Loucy (cell line): ENCODE data around the gene DUSP7.

Experiments used
- H2AFZ ChIP-seq: fragments of 200-600 bp; sonication (generic); 2 replicates; pipeline ENCODE4 v1.6.0; 2016; ENCODE audit warnings: antibody characterized with exemption, mild to moderate bottlenecking, low read length, moderate library complexity
- H3F3A ChIP-seq: fragments of 200-600 bp; 2 replicates; pipeline ENCODE4 v1.6.0; 2016; ENCODE audit warnings: antibody characterized with exemption, low read depth, mild to moderate bottlenecking
- H3K27me3 ChIP-seq: fragments of 200-600 bp; sonication (generic); 2 replicates; pipeline ENCODE4 v1.6.1; 2014; ENCODE audit warnings: low read length, mild to moderate bottlenecking; ENCODE audit not compliant: insufficient read depth, poor library complexity, severe bottlenecking
- H3K36me3 ChIP-seq: fragments of 200-600 bp; sonication (generic); 2 replicates; pipeline ENCODE4 v1.6.1; 2016; ENCODE audit warnings: low read length; ENCODE audit not compliant: insufficient read depth
- H3K4me1 ChIP-seq: fragments of 200-600 bp; sonication (generic); 2 replicates; pipeline ENCODE4 v1.5.1; 2014; ENCODE audit warnings: low read length, mild to moderate bottlenecking; ENCODE audit not compliant: insufficient read depth, poor library complexity, severe bottlenecking
- H3K4me2 ChIP-seq: fragments of 200-600 bp; sonication (generic); 2 replicates; pipeline ENCODE4 v1.6.0; 2014; ENCODE audit warnings: antibody characterized with exemption, low read length, low read depth, mild to moderate bottlenecking; ENCODE audit not compliant: poor library complexity, severe bottlenecking
- H3K4me3 ChIP-seq: fragments of 200-600 bp; sonication (generic); 2 replicates; pipeline ENCODE4 v1.5.1; 2014; ENCODE audit warnings: low read length, mild to moderate bottlenecking, mixed read lengths; ENCODE audit not compliant: poor library complexity, severe bottlenecking
- H3K79me2 ChIP-seq: fragments of 200-600 bp; sonication (generic); 2 replicates; pipeline ENCODE4 v1.6.1; 2014; ENCODE audit warnings: low read length; ENCODE audit not compliant: insufficient read depth
- H3K9ac ChIP-seq: fragments of 200-600 bp; sonication (generic); 2 replicates; pipeline ENCODE4 v1.6.0; 2014; ENCODE audit warnings: mild to moderate bottlenecking, low read depth, low read length, moderate library complexity; ENCODE audit not compliant: poor library complexity, severe bottlenecking
- H3K9me2 ChIP-seq: fragments of 200-600 bp; sonication (generic); replicated peaks from 2 replicates; pipeline ENCODE4 v1.6.1; 2016; ENCODE audit warnings: low read depth, low read length, mixed read lengths
- H3K9me3 ChIP-seq: fragments of 200-600 bp; sonication (generic); 2 replicates; pipeline ENCODE4 v1.6.1; 2014; ENCODE audit warnings: mild to moderate bottlenecking, antibody characterized with exemption, low read length, low read depth; ENCODE audit not compliant: insufficient read depth
- H4K20me1 ChIP-seq: fragments of 200-600 bp; sonication (generic); 2 replicates; pipeline ENCODE4 v1.6.0; 2014; ENCODE audit warnings: antibody characterized with exemption, low read length, mild to moderate bottlenecking; ENCODE audit not compliant: insufficient read depth, poor library complexity, severe bottlenecking
- EZH2phosphoT487 ChIP-seq: fragments of 200-600 bp; IDR thresholded peaks from 2 replicates; pipeline ENCODE4 v1.6.1; 2018; ENCODE audit warnings: antibody characterized with exemption, mild to moderate bottlenecking, moderate library complexity, borderline replicate concordance
- TF ChIP-seq, protein P1 (sequence below): fragments of 200-600 bp; sonication (generic); conservative IDR thresholded peaks from 2 replicates; pipeline ENCODE4 v1.5.1; 2014; ENCODE audit warnings: mild to moderate bottlenecking, antibody characterized with exemption, low read length

Gene DUSP7

DNA sequence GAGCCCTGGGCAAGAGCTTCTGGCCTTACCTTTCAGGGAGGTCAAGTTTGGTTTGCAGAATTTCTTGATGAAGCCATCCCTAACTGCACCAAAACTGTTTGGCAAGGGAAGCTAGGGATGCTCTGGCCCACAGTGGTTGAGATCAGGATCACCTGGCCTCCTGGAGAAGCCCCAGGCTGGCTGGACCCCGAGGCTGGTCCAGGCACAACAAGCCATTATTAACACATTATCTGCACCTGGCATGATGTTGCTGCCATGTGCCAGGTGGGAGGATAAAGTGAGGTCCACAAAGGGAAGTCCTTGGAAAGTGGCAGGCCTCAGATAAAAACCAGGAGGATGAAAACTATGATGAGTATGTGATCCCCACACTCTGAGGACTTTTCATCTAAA lies 35.9 kb upstream of the DUSP7 start:
- TF ChIP-seq, protein P1, sequence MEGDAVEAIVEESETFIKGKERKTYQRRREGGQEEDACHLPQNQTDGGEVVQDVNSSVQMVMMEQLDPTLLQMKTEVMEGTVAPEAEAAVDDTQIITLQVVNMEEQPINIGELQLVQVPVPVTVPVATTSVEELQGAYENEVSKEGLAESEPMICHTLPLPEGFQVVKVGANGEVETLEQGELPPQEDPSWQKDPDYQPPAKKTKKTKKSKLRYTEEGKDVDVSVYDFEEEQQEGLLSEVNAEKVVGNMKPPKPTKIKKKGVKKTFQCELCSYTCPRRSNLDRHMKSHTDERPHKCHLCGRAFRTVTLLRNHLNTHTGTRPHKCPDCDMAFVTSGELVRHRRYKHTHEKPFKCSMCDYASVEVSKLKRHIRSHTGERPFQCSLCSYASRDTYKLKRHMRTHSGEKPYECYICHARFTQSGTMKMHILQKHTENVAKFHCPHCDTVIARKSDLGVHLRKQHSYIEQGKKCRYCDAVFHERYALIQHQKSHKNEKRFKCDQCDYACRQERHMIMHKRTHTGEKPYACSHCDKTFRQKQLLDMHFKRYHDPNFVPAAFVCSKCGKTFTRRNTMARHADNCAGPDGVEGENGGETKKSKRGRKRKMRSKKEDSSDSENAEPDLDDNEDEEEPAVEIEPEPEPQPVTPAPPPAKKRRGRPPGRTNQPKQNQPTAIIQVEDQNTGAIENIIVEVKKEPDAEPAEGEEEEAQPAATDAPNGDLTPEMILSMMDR: no peak
- TF ChIP-seq EZH2phosphoT487: no peak
- Histone ChIP-seq H3K9me2 (no peaks in the 10 kb centered on the region), H3K27me3 (no peaks in the 10 kb centered on the region), H3K79me2 (no peaks in the 10 kb centered on the region), H3K36me3 (peaks cover 71% of the 10 kb centered on the region; the same call in 1 of the 2 replicates), H4K20me1 (no peaks in the 10 kb centered on the region), H2AFZ (no peak overlapping the region), H3K4me2 (no peak overlapping the region), H3F3A (no peaks in the 10 kb centered on the region), H3K4me1 (peaks cover 21% of the 10 kb centered on the region), H3K9me3 (no peaks in the 10 kb centered on the region), H3K4me3 (no peak overlapping the region), H3K9ac (no peak overlapping the region)

DNA sequence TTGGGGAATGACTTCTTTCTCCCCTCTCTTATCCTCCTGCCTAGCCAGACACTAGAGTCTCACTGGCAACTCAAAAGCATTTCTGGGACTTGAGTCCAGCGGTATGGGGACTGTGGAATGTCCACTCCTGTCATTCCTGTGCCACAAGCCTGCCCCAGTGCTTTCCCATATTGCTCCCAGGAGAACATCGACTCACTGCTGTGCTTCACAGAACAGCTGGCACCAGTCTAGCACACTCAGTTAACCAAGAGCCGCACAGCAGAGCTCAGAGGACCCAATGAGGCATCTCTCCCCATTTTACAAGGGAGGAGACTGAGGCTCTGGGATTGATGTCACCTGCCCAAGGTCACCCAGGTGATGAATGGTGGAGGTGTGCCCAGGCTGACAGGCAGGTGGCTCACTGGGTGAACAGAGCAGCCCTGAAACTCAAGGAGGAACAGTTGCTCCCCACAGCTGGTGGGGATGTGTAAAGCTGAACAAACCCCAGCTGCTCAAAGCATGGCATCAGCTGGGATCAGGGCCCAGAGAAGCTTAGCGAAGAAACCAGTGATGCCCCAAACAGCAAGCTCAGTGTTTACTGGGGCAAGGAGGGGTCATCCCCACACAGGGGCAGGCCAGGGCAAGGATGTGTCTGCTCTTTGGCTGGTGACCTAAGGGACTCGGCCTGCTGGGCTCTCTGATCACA lies 35.4 kb upstream of the DUSP7 start:
- H3K79me2 ChIP-seq: no peaks in the 10 kb centered on the region
- H3K36me3 ChIP-seq: peaks cover 65% of the 10 kb centered on the region; the same call in 1 of the 2 replicates
- H3K9ac ChIP-seq: no peak overlapping the region
- H3F3A ChIP-seq: no peaks in the 10 kb centered on the region
- H4K20me1 ChIP-seq: no peaks in the 10 kb centered on the region
- H3K27me3 ChIP-seq: no peaks in the 10 kb centered on the region
- no peak overlapping the region for H3K4me2 ChIP-seq
- H3K9me2 ChIP-seq: no peaks in the 10 kb centered on the region
- peaks cover 26% of the 10 kb centered on the region for H3K4me1 ChIP-seq
- H2AFZ ChIP-seq: no peak overlapping the region
- H3K4me3 ChIP-seq: no peak overlapping the region
- TF ChIP-seq EZH2phosphoT487: no peak
- TF ChIP-seq, protein P1: no peak
- no peaks in the 10 kb centered on the region for H3K9me3 ChIP-seq

DNA sequence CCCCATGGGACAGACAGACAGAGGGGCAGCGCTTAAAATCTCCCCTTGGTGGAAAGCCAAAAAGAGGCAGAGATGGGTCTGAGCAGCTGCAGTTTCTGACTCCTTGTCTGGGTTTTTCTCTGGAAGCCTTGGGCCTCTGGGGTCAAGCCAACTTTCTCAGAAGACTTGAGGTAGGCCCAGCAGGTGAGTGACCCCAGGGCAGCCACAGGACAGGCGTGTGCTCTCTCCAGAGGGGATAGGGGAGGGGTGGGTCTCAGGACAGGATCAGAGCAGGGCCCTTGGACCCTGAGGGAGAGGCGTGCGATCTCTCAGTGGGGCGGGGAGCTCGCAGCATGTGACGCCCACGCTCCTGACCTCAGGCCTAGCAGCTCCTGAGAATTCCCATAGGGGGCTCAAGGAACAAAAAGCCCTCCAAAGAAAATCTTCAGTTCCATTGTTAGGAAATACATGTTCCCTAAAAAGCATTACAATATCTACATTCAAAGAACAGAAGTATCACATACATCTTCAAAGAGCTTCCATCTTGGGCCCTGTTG lies 34.6 kb upstream of the DUSP7 start:
- H3K4me2 ChIP-seq: no peak overlapping the region
- H3K4me1 ChIP-seq: peaks cover 33% of the 10 kb centered on the region
- no peaks in the 10 kb centered on the region for H3K9me2 ChIP-seq
- no peaks in the 10 kb centered on the region for H3K9me3 ChIP-seq
- H3K79me2 ChIP-seq: no peaks in the 10 kb centered on the region
- no peak for TF ChIP-seq EZH2phosphoT487
- TF ChIP-seq, protein P1: no peak
- H2AFZ ChIP-seq: no peak overlapping the region
- H3F3A ChIP-seq: no peaks in the 10 kb centered on the region
- peaks cover 58% of the 10 kb centered on the region; the same call in 1 of the 2 replicates for H3K36me3 ChIP-seq
- no peak overlapping the region for H3K9ac ChIP-seq
- H3K27me3 ChIP-seq: no peaks in the 10 kb centered on the region
- no peak overlapping the region for H3K4me3 ChIP-seq
- no peaks in the 10 kb centered on the region for H4K20me1 ChIP-seq
